HG02642 (cell line): ENCODE data around the gene PLK1.

Source experiments
- ATAC-seq: cut with Tn5 transposase; IDR thresholded peaks from one replicate; pipeline ENCODE4 v1.9.1; 2021; ENCODE audit warnings: mild to moderate bottlenecking; ENCODE audit not compliant: unreplicated experiment, poor library complexity

PLK1 gene

DNA sequence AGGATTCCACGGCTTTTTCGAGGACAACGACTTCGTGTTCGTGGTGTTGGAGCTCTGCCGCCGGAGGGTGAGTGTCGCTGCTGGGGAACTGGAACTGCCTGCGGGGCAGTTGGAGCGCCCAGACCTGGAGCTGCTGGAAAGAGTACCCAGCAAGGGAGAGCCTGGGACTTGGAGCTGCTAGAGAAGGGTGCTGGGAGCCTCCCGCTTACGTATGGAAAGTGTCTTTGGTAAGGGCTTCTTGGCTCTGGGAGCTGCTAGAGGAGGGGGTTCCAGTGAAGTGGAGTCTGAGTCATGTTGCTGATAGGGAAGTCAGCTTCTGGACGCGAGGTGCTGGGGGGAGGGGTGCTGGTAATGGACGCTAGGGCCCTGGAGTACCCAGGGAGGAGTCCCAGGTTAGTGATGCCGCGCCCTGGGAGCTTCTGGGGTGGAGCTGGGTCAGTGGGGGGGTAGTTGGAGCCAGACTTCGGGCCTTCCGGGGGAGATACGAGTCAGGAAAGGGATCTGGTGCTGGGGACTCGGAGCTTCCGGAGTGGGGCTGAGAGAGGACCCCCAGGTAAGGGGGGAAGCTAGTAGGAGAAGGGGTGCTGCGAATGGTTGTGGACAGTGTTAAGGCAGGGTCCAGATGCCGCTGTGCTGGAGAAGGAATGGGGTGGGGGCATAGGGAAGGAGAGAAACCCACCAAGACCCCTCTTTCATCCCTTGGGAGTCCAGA lies 741 bp downstream of the PLK1 start:
- ATAC-seq, result peak; percentile 10

DNA sequence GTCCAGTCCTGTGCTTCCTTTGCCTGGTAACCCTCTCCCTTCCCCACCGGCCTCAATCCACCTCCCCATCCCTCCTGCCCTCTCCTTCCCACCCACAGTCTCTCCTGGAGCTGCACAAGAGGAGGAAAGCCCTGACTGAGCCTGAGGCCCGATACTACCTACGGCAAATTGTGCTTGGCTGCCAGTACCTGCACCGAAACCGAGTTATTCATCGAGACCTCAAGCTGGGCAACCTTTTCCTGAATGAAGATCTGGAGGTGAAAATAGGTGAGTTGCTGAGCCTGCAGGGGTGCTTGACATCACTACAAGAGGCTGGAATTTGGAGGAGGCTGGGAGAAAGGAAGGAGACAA lies 1.3 kb downstream of the PLK1 start:
- no peak for ATAC-seq

DNA sequence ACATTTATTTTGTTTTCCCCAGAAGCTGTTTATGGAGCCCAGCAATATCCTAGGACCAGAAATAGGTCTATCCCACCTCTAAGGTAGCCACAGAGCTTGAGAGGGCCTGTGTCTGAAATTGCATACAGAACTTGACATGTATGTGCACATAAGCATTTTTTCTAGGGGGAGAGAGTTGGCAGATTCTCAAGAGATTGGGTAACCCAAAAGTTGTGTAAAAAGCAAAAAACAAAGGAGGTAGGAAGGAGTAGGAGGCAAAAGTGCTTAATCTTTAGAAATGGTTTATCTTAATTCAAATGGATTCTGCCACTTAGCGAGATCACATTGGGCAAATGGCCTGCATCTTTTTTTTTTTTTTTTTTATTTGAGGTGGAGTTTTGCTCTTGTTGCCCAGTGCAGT lies 3.5 kb downstream of the PLK1 start:
- ATAC-seq, result no peak

DNA sequence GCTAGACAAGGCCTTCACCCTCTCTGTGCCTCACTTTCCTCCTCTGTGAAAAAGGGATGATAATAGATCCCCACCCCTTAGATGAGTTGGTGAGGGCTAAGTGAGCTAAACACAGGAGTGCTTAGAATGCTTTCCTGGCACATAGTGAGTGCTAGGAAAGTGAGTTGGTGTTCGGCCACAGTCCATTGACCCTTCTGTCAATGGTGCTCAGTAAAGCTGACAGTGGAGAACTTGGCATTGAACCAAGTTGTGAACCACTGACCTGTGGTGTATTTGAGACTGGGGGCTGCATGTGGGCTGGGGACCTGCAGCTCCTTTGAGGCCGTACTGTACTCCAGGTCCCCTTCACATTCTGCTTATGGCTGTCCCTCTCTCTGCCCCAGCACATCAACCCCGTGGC lies 4.8 kb downstream of the PLK1 start:
- no peak for ATAC-seq

GRCh38 chr16:23687034-23687808 lies 8.5 kb downstream of the PLK1 start:
- ATAC-seq, result no peak

DNA sequence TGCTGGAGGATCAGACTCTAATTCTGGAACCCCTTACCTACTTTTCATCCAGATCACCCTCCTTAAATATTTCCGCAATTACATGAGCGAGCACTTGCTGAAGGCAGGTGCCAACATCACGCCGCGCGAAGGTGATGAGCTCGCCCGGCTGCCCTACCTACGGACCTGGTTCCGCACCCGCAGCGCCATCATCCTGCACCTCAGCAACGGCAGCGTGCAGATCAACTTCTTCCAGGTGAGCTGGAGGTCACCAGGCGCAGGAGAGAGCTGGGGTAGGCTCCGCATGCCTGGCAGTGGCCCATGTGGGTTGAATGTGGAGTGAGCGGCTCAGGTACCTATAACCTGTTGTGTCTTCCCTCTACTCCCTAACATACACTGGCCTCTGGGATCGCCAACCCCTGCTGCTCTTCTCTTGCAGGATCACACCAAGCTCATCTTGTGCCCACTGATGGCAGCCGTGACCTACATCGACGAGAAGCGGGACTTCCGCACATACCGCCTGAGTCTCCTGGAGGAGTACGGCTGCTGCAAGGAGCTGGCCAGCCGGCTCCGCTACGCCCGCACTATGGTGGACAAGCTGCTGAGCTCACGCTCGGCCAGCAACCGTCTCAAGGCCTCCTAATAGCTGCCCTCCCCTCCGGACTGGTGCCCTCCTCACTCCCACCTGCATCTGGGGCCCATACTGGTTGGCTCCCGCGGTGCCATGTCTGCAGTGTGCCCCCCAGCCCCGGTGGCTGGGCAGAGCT lies 10.9 kb downstream of the PLK1 start:
- ATAC-seq, result no peak

GRCh38 chr16:23690771-23691482 lies 12.2 kb downstream of the PLK1 start:
- ATAC-seq, result no peak

DNA sequence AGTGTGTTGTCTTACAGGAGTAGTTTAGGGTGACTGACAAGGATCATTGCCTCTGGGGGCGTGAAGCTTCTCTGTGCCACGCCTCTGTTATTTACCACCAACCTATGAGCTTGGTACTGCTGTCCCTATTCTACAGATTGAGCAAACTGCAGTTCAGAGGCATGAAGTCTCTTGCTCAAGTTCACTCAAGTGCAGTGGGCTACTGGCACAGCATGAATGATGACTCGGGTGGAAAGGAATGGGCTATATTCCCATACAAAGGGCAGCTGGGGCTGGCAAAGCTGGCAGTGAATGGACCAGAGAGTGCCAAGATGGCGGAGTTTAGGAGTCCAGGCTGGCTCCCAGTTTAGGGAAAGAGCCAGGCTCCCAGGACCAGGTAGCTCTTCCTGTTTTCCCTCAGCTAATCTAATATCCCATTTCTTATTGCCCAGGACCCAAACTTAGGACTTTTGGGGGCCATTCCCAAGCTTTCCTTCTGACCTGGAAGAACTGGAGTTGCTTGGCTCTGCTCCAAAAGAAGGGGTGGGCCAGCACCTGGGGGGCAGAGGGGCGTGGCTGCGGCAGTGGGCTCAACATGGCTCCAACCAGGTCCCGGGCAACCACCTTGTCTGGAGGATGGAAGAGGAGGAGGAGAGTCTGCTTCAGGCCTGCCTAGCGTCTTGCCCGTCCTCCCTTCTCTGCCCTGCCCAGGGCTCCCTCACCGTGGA lies 12.9 kb downstream of the PLK1 start:
- ATAC-seq, result no peak

DNA sequence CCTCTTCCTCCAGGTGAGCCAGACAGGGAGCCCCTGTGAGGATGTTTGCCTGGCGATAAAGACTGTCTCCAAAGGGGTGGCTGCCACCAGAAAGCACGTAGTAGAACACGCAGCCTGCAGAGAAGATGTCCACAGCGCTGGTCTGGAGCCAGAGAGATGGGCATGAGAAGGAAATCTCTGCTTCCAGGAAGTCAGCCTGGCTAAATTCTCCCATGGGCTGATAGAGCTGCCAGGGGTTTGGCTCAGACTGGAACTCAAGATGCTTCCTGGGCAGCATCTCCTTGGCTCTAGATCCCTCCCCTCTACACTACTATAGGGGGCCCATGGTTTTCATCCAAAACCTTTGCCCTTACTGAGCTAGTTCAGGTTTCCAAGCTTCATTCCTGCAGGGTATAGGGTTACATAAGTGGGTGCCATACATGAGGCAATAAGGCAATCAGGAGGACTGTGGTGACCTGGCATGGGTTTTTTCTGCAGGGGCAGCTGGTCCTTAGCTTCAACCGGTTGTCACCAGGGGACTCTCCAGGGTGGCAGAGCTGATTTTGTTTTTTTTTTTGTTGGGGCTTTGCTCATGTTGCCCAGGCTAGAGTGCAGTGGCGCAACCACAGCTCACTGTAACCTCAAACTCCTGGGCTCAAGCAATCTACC lies 13.6 kb downstream of the PLK1 start:
- ATAC-seq, result no peak

GRCh38 chr16:23694265-23694643 lies 15.6 kb downstream of the PLK1 start:
- no peak for ATAC-seq

- ATAC-seq, result no peak
Observed at GRCh38 chr16:23694644-23695373, 16.1 kb downstream of the PLK1 start.

GRCh38 chr16:23695756-23696155 lies 17.1 kb downstream of the PLK1 start:
- no peak for ATAC-seq

- no peak for ATAC-seq
Observed at GRCh38 chr16:23699100-23699499, 20.4 kb downstream of the PLK1 start.

GRCh38 chr16:23700093-23700492 lies 21.4 kb downstream of the PLK1 start:
- ATAC-seq, result no peak

GRCh38 chr16:23700509-23700908 lies 21.8 kb downstream of the PLK1 start:
- ATAC-seq, result no peak

DNA sequence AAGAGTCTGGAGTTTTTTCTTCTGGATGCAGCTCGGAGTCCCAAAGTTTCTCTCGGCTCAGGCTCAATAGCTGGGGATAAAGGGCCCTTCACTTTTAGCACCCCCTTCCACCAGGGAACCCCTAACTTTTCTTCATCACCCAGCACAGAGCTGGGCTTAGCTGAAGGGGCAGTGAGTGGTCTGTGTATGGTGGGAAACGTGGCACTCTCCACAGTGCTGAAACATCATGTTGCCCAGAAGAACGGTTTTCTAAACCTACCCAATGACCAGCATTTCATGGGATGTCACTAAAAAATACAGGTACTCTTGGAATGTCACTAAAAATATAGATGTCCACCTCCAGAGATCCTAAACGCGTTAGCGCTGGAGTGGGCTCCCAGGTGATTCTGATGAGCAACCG lies 22.4 kb downstream of the PLK1 start:
- ATAC-seq, result no peak

DNA sequence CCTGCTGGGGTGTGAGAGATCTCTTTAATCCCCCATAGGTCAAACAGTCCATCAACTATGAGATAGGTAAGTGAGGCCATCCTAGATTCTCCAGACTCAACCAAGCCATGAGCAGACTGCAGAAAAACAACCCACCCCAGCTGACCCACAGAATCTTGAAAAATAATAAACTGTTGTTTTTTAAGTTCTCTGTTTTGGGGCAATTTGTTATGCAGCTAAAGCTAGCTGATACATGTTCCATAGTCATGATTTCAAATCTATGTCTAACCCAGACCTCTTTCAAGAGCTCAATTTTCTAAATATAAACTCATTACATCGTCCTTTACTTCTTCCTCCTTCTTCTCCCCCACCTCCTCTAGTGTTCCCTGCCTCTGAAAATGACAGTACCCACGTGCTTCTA lies 24.3 kb downstream of the PLK1 start:
- no peak for ATAC-seq

- no peak for ATAC-seq
Observed at GRCh38 chr16:23704772-23705516, 26.3 kb downstream of the PLK1 start.
